Measurements from ENCODE around the gene UBE2QL1. TPM values are rescaled to one million over a fixed set of nuclear protein-coding genes. Genes with fewer than 3 reads are reported as not detected.

The UBE2QL1 gene
- total RNA-seq, 4 donors from 2014 or later, result 0.22 to 1.0 (median 0.50) TPM

DNA sequence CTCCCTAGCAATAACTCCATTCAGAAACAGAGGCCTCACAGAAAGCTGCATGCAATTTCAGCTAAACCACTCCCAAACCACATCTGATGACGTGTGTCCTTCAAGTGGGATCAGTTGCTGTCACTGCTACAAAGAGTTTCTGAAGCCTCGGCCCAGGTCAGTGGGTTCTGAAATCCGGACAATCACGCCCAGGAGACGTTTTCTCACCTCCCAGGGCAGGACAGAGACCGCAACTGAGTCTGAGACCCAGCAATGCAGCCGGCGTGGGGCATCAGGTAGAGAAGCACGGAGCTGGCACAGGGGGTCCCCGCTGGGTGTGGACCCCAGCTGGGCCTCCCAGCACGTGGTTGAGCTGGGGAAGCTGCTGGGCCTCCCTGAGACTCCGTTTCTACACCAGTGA lies 2.6 kb upstream of the UBE2QL1 start:
- H3K36me3 ChIP-seq, result no peaks in the 10 kb centered on the region
- DNase-seq (ENCODE audit: low spot score in 2 of 2), result no peak
- H3K27me3 ChIP-seq, result peaks cover 0 to 23% of the 10 kb centered on the region in 2 donors
- peaks cover 0 to 14% (median 0%) of the 10 kb centered on the region in 4 donors for H3K4me1 ChIP-seq
- peaks cover 0 to 16% (median 0%) of the 10 kb centered on the region in 4 donors for H3K9me3 ChIP-seq
- no peak overlapping the region for H3K27ac ChIP-seq
- 54 to 67% methylated on average over 11 to 12 of the region's 12 CpGs for WGBS, 2 donors
- no peak overlapping the region for H3K4me3 ChIP-seq
- TF ChIP-seq CTCF (IDR thresholded peaks at IDR 0.05) (no peak), EP300 (IDR thresholded peaks at IDR 0.05) (no peak), POLR2A (IDR thresholded peaks at IDR 0.05) (no peak)

- 63 to 72% methylated on average over 21 of the region's 21 CpGs for WGBS, 2 donors
- Histone ChIP-seq H3K36me3 (no peaks in the 10 kb centered on the region), H3K4me3 (no peak overlapping the region), H3K27ac (no peak overlapping the region), H3K27me3 (peaks cover 0 to 29% of the 10 kb centered on the region in 2 donors), H3K4me1 (peaks cover 0 to 14% (median 0%) of the 10 kb centered on the region in 4 donors), H3K9me3 (peaks cover 0 to 16% (median 0%) of the 10 kb centered on the region in 4 donors)
- TF ChIP-seq POLR2A (IDR thresholded peaks at IDR 0.05) (no peak), EP300 (IDR thresholded peaks at IDR 0.05) (no peak), CTCF (IDR thresholded peaks at IDR 0.05) (no peak)
- no peak for DNase-seq (ENCODE audit: low spot score in 2 of 2)
Measured at GRCh38 chr5:6446626-6447309, 1.9 kb upstream of the UBE2QL1 start.

GRCh38 chr5:6447384-6448140 lies 1.1 kb upstream of the UBE2QL1 start:
- Histone ChIP-seq H3K4me3 (no peak overlapping the region), H3K4me1 (peaks cover 0 to 14% (median 0%) of the 10 kb centered on the region in 4 donors), H3K27me3 (peaks cover 0 to 34% of the 10 kb centered on the region in 2 donors), H3K27ac (no peak overlapping the region), H3K9me3 (peaks cover 0 to 13% (median 0%) of the 10 kb centered on the region in 4 donors), H3K36me3 (no peaks in the 10 kb centered on the region)
- no peak for DNase-seq (ENCODE audit: low spot score in 2 of 2)
- TF ChIP-seq EP300 (IDR thresholded peaks at IDR 0.05) (no peak), POLR2A (IDR thresholded peaks at IDR 0.05) (no peak), CTCF (IDR thresholded peaks at IDR 0.05) (no peak)
- WGBS, 2 donors, result 94% methylated on average over 7 of the region's 7 CpGs

GRCh38 chr5:6448141-6448491 lies 543 bp upstream of the UBE2QL1 start:
- Histone ChIP-seq H3K27ac (no peak overlapping the region), H3K27me3 (peaks cover 0 to 34% of the 10 kb centered on the region in 2 donors), H3K9me3 (peaks cover 0 to 8% (median 0%) of the 10 kb centered on the region in 4 donors), H3K36me3 (no peaks in the 10 kb centered on the region), H3K4me1 (peaks cover 0 to 14% (median 0%) of the 10 kb centered on the region in 4 donors), H3K4me3 (no peak overlapping the region)
- no peak for TF ChIP-seq EP300 (IDR thresholded peaks at IDR 0.05)
- TF ChIP-seq CTCF (IDR thresholded peaks at IDR 0.05), result no peak
- no peak for TF ChIP-seq POLR2A (IDR thresholded peaks at IDR 0.05)
- DNase-seq (ENCODE audit: low spot score in 2 of 2), result no peak
- WGBS, 2 donors, result 95 to 97% methylated on average over 3 of the region's 3 CpGs

Data from tibial nerve (tissue), 4 donors.